ENCODE data around the gene PARD3B. TPM values are rescaled to one million over a fixed set of nuclear protein-coding genes. Genes with fewer than 3 reads are reported as not detected.

Gene PARD3B
- total and polyA plus RNA-seq, 8 donors, result 18.5 to 24.6 (median 21.1) TPM

GRCh38 chr2:204886713-204887112, 341.4 kb downstream of the PARD3B start:
- H3K36me3 ChIP-seq, result no peaks in the 10 kb centered on the region
- ATAC-seq, result no peak
- no peak for TF ChIP-seq CTCF (IDR thresholded peaks at IDR 0.05)
- intact Hi-C loops (cut with DNase I), result no loop called here
- DNase-seq, result no peak
- no peak overlapping the region for H3K27ac ChIP-seq
- H3K9me3 ChIP-seq, result no peaks in the 10 kb centered on the region
- H3K4me3 ChIP-seq, result no peak overlapping the region
- no peaks in the 10 kb centered on the region for H3K4me1 ChIP-seq
- no peaks in the 10 kb centered on the region for H3K27me3 ChIP-seq

- no peak overlapping the region for H3K27ac ChIP-seq
- no peaks in the 10 kb centered on the region for H3K27me3 ChIP-seq
- TF ChIP-seq CTCF (IDR thresholded peaks at IDR 0.05), result no peak
- DNase-seq, result no peak
- H3K9me3 ChIP-seq, result no peaks in the 10 kb centered on the region
- intact Hi-C loops (cut with DNase I), result no loop called here
- H3K4me1 ChIP-seq, result no peaks in the 10 kb centered on the region
- H3K4me3 ChIP-seq, result no peak overlapping the region
- no peaks in the 10 kb centered on the region for H3K36me3 ChIP-seq
- ATAC-seq, result no peak
These were observed 342.9 kb downstream of the PARD3B start for GRCh38 chr2:204888222-204888621.

- no peaks in the 10 kb centered on the region for H3K36me3 ChIP-seq
- no peaks in the 10 kb centered on the region for H3K27me3 ChIP-seq
- H3K4me1 ChIP-seq, result no peaks in the 10 kb centered on the region
- H3K9me3 ChIP-seq, result no peaks in the 10 kb centered on the region
- intact Hi-C loops (cut with DNase I), result no loop called here
- H3K27ac ChIP-seq, result no peak overlapping the region
- no peak for TF ChIP-seq CTCF (IDR thresholded peaks at IDR 0.05)
- DNase-seq (no peak), ATAC-seq (no peak)
- no peak overlapping the region for H3K4me3 ChIP-seq
These were observed 345.4 kb downstream of the PARD3B start for GRCh38 chr2:204890680-204891079.

- no peak for TF ChIP-seq CTCF (IDR thresholded peaks at IDR 0.05)
- Histone ChIP-seq H3K36me3 (no peaks in the 10 kb centered on the region), H3K4me3 (no peak overlapping the region), H3K9me3 (no peaks in the 10 kb centered on the region), H3K27ac (no peak overlapping the region), H3K27me3 (no peaks in the 10 kb centered on the region), H3K4me1 (no peaks in the 10 kb centered on the region)
- intact Hi-C loops (cut with DNase I), result no loop called here
- DNase-seq (no peak), ATAC-seq (no peak)
These were observed 346.5 kb downstream of the PARD3B start for GRCh38 chr2:204891739-204892138.

GRCh38 chr2:204892506-204893255, 347.4 kb downstream of the PARD3B start:
- Histone ChIP-seq H3K9me3 (no peaks in the 10 kb centered on the region), H3K4me3 (no peak overlapping the region), H3K27me3 (no peaks in the 10 kb centered on the region), H3K36me3 (no peaks in the 10 kb centered on the region), H3K4me1 (no peaks in the 10 kb centered on the region), H3K27ac (no peak overlapping the region)
- no peak for ATAC-seq
- TF ChIP-seq CTCF (IDR thresholded peaks at IDR 0.05), result no peak
- DNase-seq, result no peak
- intact Hi-C loops (cut with DNase I), result no loop called here
